OCI-LY1 (cell line): ENCODE data around the gene ACER3.

Source experiments
- CTCF ChIP-seq: fragments of 200-600 bp; sonication (generic), shearing (Covaris generic); IDR thresholded peaks from 2 replicates; pipeline ENCODE4 v1.5.1; 2017; ENCODE audit warnings: mild to moderate bottlenecking, antibody characterized with exemption, low read length, moderate library complexity, mixed read lengths
- EZH2 ChIP-seq: fragments of 200-600 bp; sonication (generic), shearing (Covaris generic); IDR thresholded peaks from 2 replicates; pipeline ENCODE4 v1.8.0; 2017; ENCODE audit warnings: borderline replicate concordance, mixed run types, mild to moderate bottlenecking, antibody characterized with exemption, low read length, moderate library complexity, mixed read lengths

- no peak for TF ChIP-seq CTCF
- TF ChIP-seq EZH2, result no peak
Observed at GRCh38 chr11:76977791-76978190, 117.1 kb downstream of the ACER3 start.
